Psoas muscle (tissue), 8 donors: Measurements from ENCODE around the gene LEF1. TPM values are rescaled to one million over a fixed set of nuclear protein-coding genes. Genes with fewer than 3 reads are reported as not detected.

Experiments used
- ATAC-seq, 4 donors: fragments of 200-7000 bp; cut with Tn5 transposase; one replicate each; pipeline ENCODE4 v1.9.1; 2020; ENCODE audit warnings: moderate library complexity in 3 of 4, mild to moderate bottlenecking in 2 of 4
- DNase-seq, 2 donors: peaks; one replicate each; pipeline ENCODE4 v3.0.0-alpha.2; 2020
- H3K27ac ChIP-seq: fragments of 200-600 bp; one replicate; pipeline ENCODE4 v1.8.0; 2022
- H3K27me3 ChIP-seq, 3 donors: fragments of 200-600 bp in 1 of 3; one replicate each; pipeline versions ENCODE4 v1.6.1 to v1.8.0; 2013 to 2022; ENCODE audit warnings: low read length in 2 of 3, mild to moderate bottlenecking in 2 of 3, moderate library complexity in 1 of 3; ENCODE audit not compliant: insufficient read depth in 3 of 3
- H3K36me3 ChIP-seq, 2 donors: fragments of 200-600 bp in 1 of 2; one replicate each; pipeline versions ENCODE4 v1.6.1 to v1.8.0; 2013 to 2022; ENCODE audit warnings: low read depth in 1 of 2, mild to moderate bottlenecking in 1 of 2, moderate library complexity in 1 of 2; ENCODE audit not compliant: insufficient read depth in 1 of 2
- H3K4me1 ChIP-seq: fragments of 200-600 bp; one replicate; pipeline ENCODE4 v1.8.0; 2022
- H3K4me3 ChIP-seq: fragments of 200-600 bp; one replicate; pipeline ENCODE4 v1.8.0; 2022; ENCODE audit warnings: mild to moderate bottlenecking
- H3K9me3 ChIP-seq: fragments of 200-600 bp; one replicate; pipeline ENCODE4 v1.8.0; 2022
- CTCF ChIP-seq: fragments of 200-600 bp; IDR thresholded peaks from one replicate; pipeline ENCODE4 v1.8.0; 2022; ENCODE audit warnings: antibody characterized with exemption
- WGBS, 3 donors: extraction: QIAGEN DNeasy Blood & Tissue Kit; methylation state at CpG; one replicate each; pipeline versions ENCODE4 v1.1.6 to v1.1.7; 2013; 5-methylcytosine and 5-hydroxymethylcytosine counted together
- intact Hi-C, 2 donors: fragments of 100-400 bp; cut with DNase I; formaldehyde crosslinking; loops; one replicate each; pipeline versions ENCODE4 v1.11.0 to v1.14.2; 2022
- polyA plus RNA-seq, 3 donors: library from polyadenylated mRNA; stranded (reverse); fragments of 200-250 nt; gene quantifications; one replicate each; pipeline ENCODE4 v1.2.3, GENCODE V29; 2013
- total RNA-seq, 4 donors: library from RNA; stranded (reverse); fragmentation: NEBNext Ultra II Directional in 2 of 4; extraction: Animal tissue kit (Norgen Biotek cat#: 25700) in 2 of 4; gene quantifications; one replicate each; pipeline versions ENCODE4 v1.2.1 to v1.2.4, GENCODE V29; 2021 to 2023
- donor health status: healthy with polysubstance abuse.
- donor health status: DM: no; HTN: no; CAD: no; lungs with moderate emphysema.
- donor health status: Bipolar disorder and iron deficiency.
- donor health status: healthy.
- donor health status: DM: yes; HTN: yes; CAD: no.
- donor health status: DM: no; HTN: no; CAD: no.
- donor health status: DM: no; HTN: no; CAD: no.
- donor health status: DM: yes; HTN: yes; CAD: no.

Gene LEF1
- total and polyA plus RNA-seq, 7 donors = 0.10 to 0.44 (median 0.29) TPM

- ATAC-seq = no peak
- TF ChIP-seq CTCF = no peak
- WGBS, 3 donors = 88 to 94% (median 94%) methylated on average over 1 of the region's 1 CpG
- Histone ChIP-seq H3K4me1 (no peaks in the 10 kb centered on the region), H3K4me3 (no peak overlapping the region), H3K27me3 (peaks cover 0 to 1% (median 0%) of the 10 kb centered on the region in 3 donors), H3K36me3 (no peaks in the 10 kb centered on the region), H3K9me3 (no peaks in the 10 kb centered on the region), H3K27ac (no peak overlapping the region)
- DNase-seq = no peak
- intact Hi-C loops = no loop called here
Measured at GRCh38 chr4:108184453-108185049, 15.8 kb upstream of the LEF1 start.

DNA sequence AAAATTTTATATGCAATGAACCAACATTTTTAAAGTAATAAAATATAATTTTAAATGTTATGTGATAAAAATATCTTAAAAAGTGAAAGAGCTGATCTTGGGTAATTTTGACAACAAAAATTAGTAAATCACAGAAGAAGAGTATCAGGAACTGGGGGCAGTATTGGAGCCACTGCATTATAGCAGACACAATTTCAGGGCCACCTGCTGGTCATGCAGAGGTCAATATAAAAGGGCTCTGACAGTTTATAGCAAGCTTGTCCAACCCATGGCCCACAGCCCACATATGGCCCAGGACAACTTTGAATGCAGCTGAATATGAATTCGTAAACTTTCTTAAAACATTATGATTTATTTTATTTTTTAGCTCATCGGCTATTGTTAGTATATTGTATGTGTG is 13.0 kb upstream of the LEF1 start:
- peak; percentile 12 for TF ChIP-seq CTCF
- H3K4me1 ChIP-seq = no peaks in the 10 kb centered on the region
- H3K4me3 ChIP-seq = no peak overlapping the region
- WGBS, 3 donors = 88 to 96% (median 91%) methylated on average over 2 of the region's 2 CpGs
- intact Hi-C loops = no loop called here
- no peak for ATAC-seq
- H3K36me3 ChIP-seq = no peaks in the 10 kb centered on the region
- H3K9me3 ChIP-seq = no peaks in the 10 kb centered on the region
- DNase-seq = no peak
- peaks cover 0 to 4% (median 0%) of the 10 kb centered on the region in 3 donors for H3K27me3 ChIP-seq
- no peak overlapping the region for H3K27ac ChIP-seq

DNA sequence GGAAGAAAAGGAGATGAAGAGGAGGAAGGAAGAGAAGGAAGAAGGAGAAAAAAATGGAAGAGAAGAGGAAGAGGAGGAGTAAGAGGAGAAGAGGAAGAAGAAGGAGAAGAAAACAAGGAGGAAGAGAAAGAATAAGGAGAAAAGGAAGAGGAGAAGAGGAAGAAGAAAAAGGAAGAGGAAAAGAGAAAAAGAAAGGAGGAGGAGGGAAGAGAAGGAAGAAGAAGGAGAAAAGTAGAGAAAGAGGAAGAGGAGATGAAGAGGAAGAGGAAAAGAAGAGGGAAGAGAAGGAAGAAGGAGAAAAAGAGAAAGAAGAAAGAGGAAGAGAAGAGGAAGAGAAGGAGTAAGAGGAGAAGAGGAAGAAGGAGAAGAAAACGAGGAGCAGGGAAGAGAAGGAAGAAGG is 11.8 kb upstream of the LEF1 start:
- no peak for TF ChIP-seq CTCF
- no peak for ATAC-seq
- H3K27me3 ChIP-seq = peaks cover 0 to 4% (median 0%) of the 10 kb centered on the region in 3 donors
- H3K27ac ChIP-seq = no peak overlapping the region
- no peaks in the 10 kb centered on the region for H3K4me1 ChIP-seq
- intact Hi-C loops = no loop called here
- DNase-seq = no peak
- H3K36me3 ChIP-seq = no peaks in the 10 kb centered on the region
- H3K9me3 ChIP-seq = no peaks in the 10 kb centered on the region
- no peak overlapping the region for H3K4me3 ChIP-seq
- 58 to 64% (median 59%) methylated on average over 1 of the region's 1 CpG for WGBS, 3 donors

DNA sequence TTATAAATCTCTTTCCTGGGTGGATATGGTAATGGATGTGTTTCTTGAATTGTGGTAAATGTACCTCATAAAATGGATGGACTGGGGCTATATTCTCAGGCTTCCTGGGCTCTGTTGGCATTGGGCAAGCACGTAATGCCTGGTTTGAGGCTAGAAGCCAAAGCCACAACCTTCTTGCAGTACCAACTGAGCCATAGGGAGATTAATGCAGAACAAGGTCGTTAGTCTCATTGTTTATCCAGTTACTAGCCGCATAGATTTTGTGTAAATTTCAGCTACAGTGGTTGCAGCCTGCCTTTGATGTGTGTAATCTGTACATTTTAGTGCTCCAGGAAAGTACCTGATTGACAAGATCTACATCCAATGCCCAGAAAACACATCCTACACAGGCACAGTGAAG is 7.2 kb upstream of the LEF1 start:
- Histone ChIP-seq H3K9me3 (no peaks in the 10 kb centered on the region), H3K4me1 (no peaks in the 10 kb centered on the region), H3K4me3 (no peak overlapping the region), H3K27me3 (peaks cover 3 to 40% (median 19%) of the 10 kb centered on the region in 3 donors), H3K27ac (no peak overlapping the region), H3K36me3 (no peaks in the 10 kb centered on the region)
- DNase-seq (no peak), ATAC-seq (no peak)
- WGBS, 3 donors = 77 to 83% (median 79%) methylated on average over 3 of the region's 3 CpGs
- no peak for TF ChIP-seq CTCF
- intact Hi-C loops = no loop called here

DNA sequence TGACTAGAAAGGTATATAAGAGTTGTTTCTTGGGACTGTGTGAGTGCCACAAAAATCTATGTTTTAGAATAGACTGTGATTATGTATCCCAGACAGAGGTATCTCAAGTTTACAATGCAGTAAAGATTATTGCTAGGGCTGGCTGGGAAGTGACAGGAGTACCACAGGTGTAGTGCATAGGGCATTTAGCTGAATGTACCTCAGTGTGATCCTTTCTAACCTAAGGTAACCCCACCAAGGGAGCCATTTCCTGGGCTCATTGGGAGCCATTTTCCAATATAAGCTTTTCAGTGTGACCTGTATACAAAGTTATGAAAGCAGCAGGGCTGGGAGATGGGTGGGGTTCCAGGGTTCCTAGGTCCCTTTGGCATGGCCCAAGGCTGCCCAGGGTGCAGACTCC is 6.1 kb upstream of the LEF1 start:
- Histone ChIP-seq H3K4me1 (no peaks in the 10 kb centered on the region), H3K9me3 (no peaks in the 10 kb centered on the region), H3K27ac (no peak overlapping the region), H3K27me3 (peaks cover 3 to 51% (median 23%) of the 10 kb centered on the region in 3 donors), H3K4me3 (no peak overlapping the region), H3K36me3 (no peaks in the 10 kb centered on the region)
- TF ChIP-seq CTCF = no peak
- DNase-seq (no peak), ATAC-seq (no peak)
- intact Hi-C loops = no loop called here
